H4 (cell line): ENCODE data around the gene DHRS7B. TPM values are rescaled to one million over a fixed set of nuclear protein-coding genes. Genes with fewer than 3 reads are reported as not detected.
"Not testable (repeated sequence)": the region's sequence is repeated elsewhere in the genome, so short reads cannot be mapped to it uniquely, and the experiment has no call there.

Experiments used
- DNase-seq: peaks from one replicate; pipeline ENCODE4 v3.0.0-alpha.2; 2015; ENCODE audit warnings: low spot score
- total RNA-seq: library from RNA; depleted of rRNA; stranded (reverse); fragments of >200 nt; shearing (Covaris generic); gene quantifications from 2 replicates; pipeline ENCODE4 v1.2.3, GENCODE V29; 2014

DHRS7B gene
- total RNA-seq, 1 experiment from 2014 or later, result 16.2 TPM

GRCh38 chr17:21177854-21178600 lies 51.3 kb downstream of the DHRS7B start:
- no peak for DNase-seq

- no peak for DNase-seq
Observed at GRCh38 chr17:21183468-21183867, 56.7 kb downstream of the DHRS7B start.

- no peak for DNase-seq
Observed at GRCh38 chr17:21184570-21184969, 57.8 kb downstream of the DHRS7B start.

GRCh38 chr17:21185061-21185460 lies 58.3 kb downstream of the DHRS7B start:
- DNase-seq, result no peak

GRCh38 chr17:21186399-21187187 lies 59.8 kb downstream of the DHRS7B start:
- no peak for DNase-seq

GRCh38 chr17:21189361-21189760 lies 62.6 kb downstream of the DHRS7B start:
- DNase-seq, result no peak

- DNase-seq, result no peak
Observed at GRCh38 chr17:21190078-21190477, 63.3 kb downstream of the DHRS7B start.

- no peak for DNase-seq
Observed at GRCh38 chr17:21191698-21192097, 64.9 kb downstream of the DHRS7B start.

GRCh38 chr17:21192414-21192813 lies 65.7 kb downstream of the DHRS7B start:
- DNase-seq, result not testable (repeated sequence)

- DNase-seq, result no peak
Observed at GRCh38 chr17:21193031-21193430, 66.3 kb downstream of the DHRS7B start.

GRCh38 chr17:21194226-21194625 lies 67.5 kb downstream of the DHRS7B start:
- no peak for DNase-seq

- DNase-seq, result no peak
Observed at GRCh38 chr17:21194703-21195102, 67.9 kb downstream of the DHRS7B start.

GRCh38 chr17:21196126-21196525 lies 69.4 kb downstream of the DHRS7B start:
- no peak for DNase-seq

GRCh38 chr17:21198411-21198810 lies 71.6 kb downstream of the DHRS7B start:
- no peak for DNase-seq

- no peak for DNase-seq
Observed at GRCh38 chr17:21199311-21199710, 72.5 kb downstream of the DHRS7B start.

GRCh38 chr17:21199856-21200255 lies 73.1 kb downstream of the DHRS7B start:
- DNase-seq, result no peak

- no peak for DNase-seq
Observed at GRCh38 chr17:21200590-21201297, 74.0 kb downstream of the DHRS7B start.

- DNase-seq, result no peak
Observed at GRCh38 chr17:21201298-21201595, 74.5 kb downstream of the DHRS7B start.

- no peak for DNase-seq
Observed at GRCh38 chr17:21201874-21202273, 75.1 kb downstream of the DHRS7B start.

- DNase-seq, result no peak
Observed at GRCh38 chr17:21202512-21202911, 75.7 kb downstream of the DHRS7B start.

GRCh38 chr17:21204935-21205334 lies 78.2 kb downstream of the DHRS7B start:
- DNase-seq, result no peak

GRCh38 chr17:21208352-21208751 lies 81.6 kb downstream of the DHRS7B start:
- DNase-seq, result no peak
